NCI-H146 treated with DMSO at 0.1 percent for 48 hours (cell line): ENCODE data around the gene UFSP2.
"Not testable (repeated sequence)": the region's sequence is repeated elsewhere in the genome, so short reads cannot be mapped to it uniquely, and the experiment has no call there.

Source experiments
- DNase-seq: peaks from one replicate; lab custom pipeline; 2025; ENCODE audit not compliant: unreplicated experiment; lab: John Stamatoyannopoulos, UW

The UFSP2 gene

GRCh38 chr4:185384930-185385331 lies 40.8 kb downstream of the UFSP2 start:
- no peak for DNase-seq

- no peak for DNase-seq
These were observed 41.7 kb downstream of the UFSP2 start for GRCh38 chr4:185384061-185384460.

GRCh38 chr4:185383451-185383850 lies 42.3 kb downstream of the UFSP2 start:
- DNase-seq: no peak

GRCh38 chr4:185382754-185383153 lies 43.0 kb downstream of the UFSP2 start:
- DNase-seq: no peak

GRCh38 chr4:185381288-185382196 lies 44.2 kb downstream of the UFSP2 start:
- no peak for DNase-seq

- DNase-seq: no peak
These were observed 45.4 kb downstream of the UFSP2 start for GRCh38 chr4:185380320-185380719.

- DNase-seq: no peak
These were observed 46.2 kb downstream of the UFSP2 start for GRCh38 chr4:185379326-185380295.

GRCh38 chr4:185378264-185378663 lies 47.5 kb downstream of the UFSP2 start:
- no peak for DNase-seq

- no peak for DNase-seq
These were observed 51.2 kb downstream of the UFSP2 start for GRCh38 chr4:185374573-185374972.

- DNase-seq: no peak
These were observed 51.7 kb downstream of the UFSP2 start for GRCh38 chr4:185374027-185374426.

GRCh38 chr4:185371702-185372101 lies 54.1 kb downstream of the UFSP2 start:
- no peak for DNase-seq

GRCh38 chr4:185370268-185370949 lies 55.4 kb downstream of the UFSP2 start:
- no peak for DNase-seq

GRCh38 chr4:185369731-185370130 lies 56.0 kb downstream of the UFSP2 start:
- no peak for DNase-seq

GRCh38 chr4:185364886-185365285 lies 60.9 kb downstream of the UFSP2 start:
- DNase-seq: no peak

- DNase-seq: no peak
These were observed 62.5 kb downstream of the UFSP2 start for GRCh38 chr4:185363251-185363650.

GRCh38 chr4:185362570-185362969 lies 63.2 kb downstream of the UFSP2 start:
- DNase-seq: not testable (repeated sequence)

GRCh38 chr4:185361872-185362271 lies 63.9 kb downstream of the UFSP2 start:
- DNase-seq: no peak

- DNase-seq: no peak
These were observed 65.9 kb downstream of the UFSP2 start for GRCh38 chr4:185359767-185360446.

GRCh38 chr4:185358959-185359358 lies 66.8 kb downstream of the UFSP2 start:
- no peak for DNase-seq

- no peak for DNase-seq
These were observed 67.2 kb downstream of the UFSP2 start for GRCh38 chr4:185358514-185358913.
